ENCODE results near the gene PEAK1.

Gene PEAK1

GRCh38 chr15:77076323-77076915 is 343.5 kb downstream of the PEAK1 start:
- DNase-seq = no peak

DNA sequence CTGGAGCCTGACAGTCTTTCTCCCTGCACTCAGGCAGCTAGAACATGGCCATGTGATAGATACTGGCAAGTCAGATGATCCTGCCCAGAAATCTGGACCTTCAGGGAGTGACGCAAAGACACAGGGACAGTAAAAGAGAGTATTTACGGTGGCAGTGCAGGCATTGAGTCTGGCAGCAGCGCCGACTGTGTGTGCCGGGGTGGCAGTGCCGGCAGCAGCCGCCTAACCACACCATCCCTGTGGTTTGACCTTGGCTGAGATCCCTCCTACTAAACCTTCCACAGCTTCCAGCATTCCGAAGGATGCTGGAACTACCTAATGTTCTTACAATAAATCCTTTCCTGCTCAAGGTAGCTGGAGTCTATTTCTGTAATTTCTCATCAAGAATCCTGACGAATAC is 344.4 kb downstream of the PEAK1 start:
- no peak for DNase-seq

- no peak for DNase-seq
These were observed 345.6 kb downstream of the PEAK1 start for GRCh38 chr15:77074350-77074749.

DNA sequence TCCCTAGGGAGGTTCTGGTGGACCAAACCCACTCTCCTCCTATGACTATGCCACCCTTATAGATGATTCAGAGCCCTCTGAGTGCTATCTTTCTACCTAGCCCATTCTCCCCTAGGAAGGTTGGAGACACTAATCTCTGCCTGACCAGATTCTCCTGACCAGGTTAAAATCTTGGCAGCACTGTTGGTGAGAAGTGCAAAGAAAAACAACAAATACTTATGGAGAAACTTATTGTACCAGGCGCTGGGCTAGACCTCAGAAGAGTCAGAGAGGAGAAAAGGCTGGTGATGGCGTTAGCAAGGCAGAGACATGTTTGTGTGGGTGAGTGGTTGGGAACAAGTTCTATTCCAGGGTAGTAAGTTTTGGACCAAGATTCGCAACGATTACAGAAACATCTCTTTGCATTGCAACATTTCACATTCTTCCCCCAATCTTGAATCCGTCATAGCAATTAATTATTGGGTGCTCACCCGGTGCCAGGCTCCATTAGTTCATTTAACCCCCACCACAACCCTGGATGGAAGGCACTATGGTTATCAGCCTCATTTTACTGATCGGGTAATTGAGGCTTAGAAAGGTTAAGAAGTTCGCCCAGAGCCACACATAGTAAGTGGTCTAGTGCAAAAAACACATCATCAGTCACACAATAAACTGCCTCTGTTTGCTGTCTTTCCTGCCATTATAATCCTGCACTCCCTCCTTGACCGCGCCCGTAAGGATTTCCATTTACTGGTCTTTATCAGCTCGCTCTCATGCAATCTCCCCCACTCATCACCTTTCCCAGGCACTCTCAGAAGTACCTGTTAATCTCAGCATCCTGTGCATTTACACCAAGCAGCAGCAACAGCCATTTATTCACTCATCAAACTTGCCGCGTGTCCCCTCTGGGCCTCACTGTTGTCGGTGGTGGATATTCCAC is 348.3 kb downstream of the PEAK1 start:
- no peak for DNase-seq

- DNase-seq = peak; percentile 61
These were observed 349.2 kb downstream of the PEAK1 start, which contains the start of gene TSPAN3 for GRCh38 chr15:77070495-77071304. Gene TSPAN3, minus strand, starts transcription at chr15:77071109. Its CDS starts 155 bp downstream, at chr15:77070954.

GRCh38 chr15:77070180-77070494 is 349.8 kb downstream of the PEAK1 start:
- no peak for DNase-seq

GRCh38 chr15:77069521-77070121 is 350.3 kb downstream of the PEAK1 start:
- DNase-seq = no peak

GRCh38 chr15:77068633-77069032 is 351.3 kb downstream of the PEAK1 start:
- no peak for DNase-seq

DNA sequence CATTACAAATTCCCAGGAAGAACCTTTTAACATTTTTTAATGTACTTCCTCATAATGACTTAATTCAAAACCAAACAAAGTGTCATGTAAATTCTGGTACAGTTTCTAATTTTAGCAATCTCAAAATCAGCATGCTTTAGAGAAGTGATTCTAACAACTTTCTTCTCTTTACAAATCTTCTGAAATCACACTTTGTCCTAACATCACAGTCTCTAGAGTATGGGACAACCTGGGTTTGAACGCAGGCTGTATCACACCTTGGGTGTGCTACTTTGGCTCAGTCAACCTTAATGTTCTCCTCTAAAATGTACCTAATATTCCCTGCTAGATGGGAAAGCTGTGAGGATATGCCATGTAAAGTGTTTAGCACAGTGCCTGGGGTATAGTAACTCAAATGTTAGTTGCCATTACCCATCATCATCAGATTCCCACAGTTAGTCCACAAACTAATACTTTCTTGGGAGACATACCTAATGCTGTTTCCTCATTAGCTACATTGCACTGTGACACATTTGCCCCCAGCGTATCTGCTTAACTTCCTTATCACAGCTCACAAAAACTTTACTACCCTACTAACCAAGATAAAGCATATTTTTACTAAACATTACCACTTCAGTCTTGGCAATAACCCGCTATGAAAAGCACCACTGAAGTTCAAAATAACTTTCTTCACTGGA is 352.1 kb downstream of the PEAK1 start:
- no peak for DNase-seq

GRCh38 chr15:77066971-77067690 is 352.8 kb downstream of the PEAK1 start:
- no peak for DNase-seq

DNA sequence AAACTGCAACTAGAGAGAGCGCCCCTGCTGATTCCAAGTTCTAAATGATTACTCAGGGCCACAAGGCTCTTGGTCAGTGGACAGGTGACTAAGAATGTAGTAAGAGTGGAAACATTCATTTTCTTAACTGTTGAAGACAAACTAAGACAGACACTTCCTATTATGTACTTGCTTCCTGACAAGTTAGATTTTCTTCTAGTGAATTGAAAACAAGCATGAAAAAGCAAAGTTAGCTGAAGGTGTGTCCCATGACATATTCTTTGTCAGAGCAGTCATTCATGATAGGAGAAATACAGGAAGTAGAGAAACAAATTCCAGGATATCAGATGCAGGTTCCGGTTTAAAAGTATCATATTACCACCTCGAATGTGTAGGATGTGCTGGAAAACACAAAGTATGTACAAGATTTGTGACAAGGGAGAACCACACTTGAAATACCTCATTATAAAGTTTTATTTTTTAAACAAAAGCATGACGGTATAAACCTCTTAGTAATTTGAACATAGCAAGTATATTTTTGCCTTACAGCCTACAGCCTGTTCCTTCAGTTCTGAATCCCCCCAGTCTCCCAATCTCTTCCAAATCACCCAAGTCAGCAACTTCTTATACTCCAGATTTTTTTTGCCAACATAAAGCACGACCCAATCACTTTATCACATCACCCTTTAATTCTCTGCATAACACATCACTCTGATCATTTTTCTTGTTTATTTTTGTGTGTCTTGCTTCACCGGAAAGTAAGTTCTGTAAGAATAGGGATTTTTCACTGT is 355.2 kb downstream of the PEAK1 start:
- DNase-seq = no peak

DNA sequence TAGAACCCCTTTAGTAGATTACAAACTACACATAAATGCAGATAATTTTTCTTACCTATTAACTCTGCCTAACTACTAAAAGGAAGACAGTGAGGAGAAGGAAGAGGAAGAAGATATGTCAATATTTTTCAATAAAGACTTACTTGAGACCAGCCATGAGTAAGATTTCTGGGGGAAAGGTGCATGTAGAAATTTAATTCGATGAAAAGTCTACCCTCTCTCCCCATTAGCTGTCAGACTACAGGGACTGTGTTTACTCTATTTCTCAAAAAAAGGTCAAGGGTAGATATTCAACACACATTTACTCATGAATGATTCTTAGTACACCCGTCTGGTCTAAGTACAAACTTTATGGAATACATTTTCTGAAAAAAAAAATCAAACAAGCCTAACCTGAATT is 355.8 kb downstream of the PEAK1 start:
- DNase-seq = no peak

- no peak for DNase-seq
These were observed 356.7 kb downstream of the PEAK1 start for GRCh38 chr15:77063249-77063648.

- no peak for DNase-seq
These were observed 359.4 kb downstream of the PEAK1 start for GRCh38 chr15:77060546-77060945.

DNA sequence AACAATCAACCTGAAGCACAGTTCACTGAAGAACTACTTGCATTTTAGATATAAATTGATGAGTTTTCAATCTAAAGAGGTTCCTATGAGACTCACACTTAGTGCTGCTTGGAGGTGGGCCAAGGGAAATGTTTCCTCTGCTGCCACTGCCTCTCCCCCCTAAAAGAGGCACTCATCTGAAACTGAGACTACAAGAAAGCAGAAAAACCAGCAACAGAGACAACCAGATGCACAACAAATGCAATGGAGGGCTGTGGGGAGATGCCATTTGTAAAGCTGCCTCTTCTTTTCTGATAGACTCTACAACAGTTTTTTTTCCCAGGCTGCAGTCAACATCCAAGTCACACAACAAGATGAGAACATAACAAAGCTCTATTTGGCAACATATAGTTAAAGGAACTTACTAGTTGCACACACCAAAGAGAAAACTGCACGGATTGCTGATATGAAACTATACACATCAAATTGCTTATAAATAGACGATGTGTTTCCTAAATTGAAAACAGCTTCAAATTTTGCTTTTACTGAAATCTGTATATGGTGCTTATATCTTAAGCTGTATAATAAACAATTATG is 360.0 kb downstream of the PEAK1 start:
- DNase-seq = no peak

GRCh38 chr15:77058468-77058867 is 361.4 kb downstream of the PEAK1 start:
- no peak for DNase-seq

- DNase-seq = no peak
These were observed 362.2 kb downstream of the PEAK1 start for GRCh38 chr15:77057685-77058084.

DNA sequence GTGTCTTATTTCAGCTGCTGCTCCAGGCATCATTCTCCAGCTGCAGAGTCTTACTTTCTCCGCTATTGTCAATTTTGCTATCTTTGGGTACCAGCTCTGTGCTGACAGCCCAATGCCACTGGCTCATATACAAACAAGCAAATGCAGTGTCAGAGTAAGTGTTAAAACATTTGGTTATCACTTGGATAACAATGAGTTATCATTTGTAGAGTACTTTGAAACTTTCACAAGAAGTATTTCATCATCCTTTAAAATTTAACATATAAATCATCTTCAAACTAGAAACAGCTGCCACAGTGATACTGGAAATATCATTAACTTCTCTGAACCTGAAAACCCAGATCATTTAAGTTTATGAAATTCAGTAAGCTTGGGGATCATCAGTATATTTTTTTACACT is 362.8 kb downstream of the PEAK1 start:
- DNase-seq = no peak

GRCh38 chr15:77053709-77054108 is 366.2 kb downstream of the PEAK1 start:
- DNase-seq = no peak

GRCh38 chr15:77052556-77052955 is 367.3 kb downstream of the PEAK1 start:
- no peak for DNase-seq
